GM21515 (cell line): ENCODE results near the gene RDH16.
"Not testable (repeated sequence)": the region's sequence is repeated elsewhere in the genome, so short reads cannot be mapped to it uniquely, and the experiment has no call there.

Experiments used
- ATAC-seq: cut with Tn5 transposase; IDR thresholded peaks from one replicate; pipeline ENCODE4 v1.9.1; 2021; ENCODE audit not compliant: unreplicated experiment

RDH16 gene

DNA sequence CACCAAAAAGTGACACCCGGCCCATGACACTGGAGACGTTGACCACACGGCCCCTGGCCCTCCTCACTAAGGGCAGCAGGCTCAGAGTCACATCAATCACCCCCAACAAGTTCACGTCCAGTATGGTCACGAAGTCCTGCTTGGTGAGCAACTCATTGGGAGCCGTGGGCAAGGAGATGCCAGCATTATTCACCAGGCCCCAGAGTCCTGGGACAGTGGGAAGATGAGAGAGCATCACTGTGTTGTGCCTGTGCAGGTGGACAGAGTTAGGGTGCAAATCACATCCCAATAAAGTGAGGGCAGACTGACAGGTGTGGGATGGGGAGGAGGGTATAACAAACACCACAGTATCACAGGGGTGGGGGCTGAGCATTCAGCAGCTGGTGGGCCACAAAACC lies 2.5 kb downstream of the RDH16 start:
- ATAC-seq, result no peak

GRCh38 chr12:56954057-56954957 lies 3.1 kb downstream of the RDH16 start:
- no peak for ATAC-seq

DNA sequence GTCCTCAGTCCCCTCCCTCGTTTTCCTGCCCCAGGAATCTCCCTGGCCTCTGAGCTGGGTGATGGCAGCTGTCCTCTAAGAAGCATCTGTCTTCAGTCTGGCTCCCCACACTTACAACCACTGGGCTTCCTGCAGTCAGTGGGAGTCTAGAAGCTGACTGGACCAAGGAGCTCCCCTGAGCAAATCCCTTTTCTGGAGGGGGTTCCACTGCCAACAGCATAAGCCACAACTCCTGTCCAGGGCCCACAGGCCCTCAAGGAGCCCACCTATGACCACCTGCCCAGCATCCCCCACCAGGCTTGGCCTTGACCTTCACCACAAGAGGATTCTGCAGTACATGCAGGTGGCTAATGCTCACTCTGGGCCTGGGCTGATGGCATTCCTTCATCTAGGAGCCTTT lies 4.1 kb downstream of the RDH16 start:
- ATAC-seq, result no peak

- no peak for ATAC-seq
Measured at GRCh38 chr12:56951582-56952339, 5.6 kb downstream of the RDH16 start.

DNA sequence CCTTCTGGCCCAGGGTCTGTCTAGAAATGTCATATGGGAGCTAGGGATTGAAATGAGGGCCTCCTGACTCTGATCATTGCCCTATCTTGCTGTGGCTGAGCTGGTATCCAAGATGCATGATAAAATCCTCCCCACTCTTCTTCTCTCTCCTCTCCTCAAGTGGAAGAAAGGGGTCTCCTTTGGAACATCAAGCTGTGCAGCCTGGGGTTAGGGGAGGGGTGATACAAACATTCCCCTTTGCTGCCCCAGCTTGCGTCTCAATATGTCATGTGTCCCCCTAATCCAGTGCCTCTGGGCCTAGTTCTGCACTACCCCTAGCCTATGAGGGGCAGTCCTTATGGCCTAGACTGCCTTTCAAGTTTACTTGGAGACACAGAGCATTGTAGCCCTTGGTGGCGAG lies 8.5 kb downstream of the RDH16 start:
- no peak for ATAC-seq

DNA sequence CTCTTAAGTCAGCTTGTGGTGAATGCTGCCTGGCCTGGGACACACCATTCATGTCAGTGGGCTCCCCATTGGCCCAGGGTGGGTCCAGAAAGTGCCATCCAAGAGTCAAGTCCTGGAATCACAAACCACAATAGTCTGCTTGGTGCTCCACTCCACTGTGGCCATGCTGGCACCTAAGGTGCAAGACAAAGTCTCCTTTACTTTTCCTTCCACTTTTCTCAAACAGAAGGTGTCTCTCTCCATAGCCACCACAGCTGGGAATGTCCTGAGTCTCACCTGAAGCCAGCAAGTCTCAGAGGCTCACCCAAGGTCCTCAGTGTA lies 9.0 kb downstream of the RDH16 start:
- no peak for ATAC-seq

DNA sequence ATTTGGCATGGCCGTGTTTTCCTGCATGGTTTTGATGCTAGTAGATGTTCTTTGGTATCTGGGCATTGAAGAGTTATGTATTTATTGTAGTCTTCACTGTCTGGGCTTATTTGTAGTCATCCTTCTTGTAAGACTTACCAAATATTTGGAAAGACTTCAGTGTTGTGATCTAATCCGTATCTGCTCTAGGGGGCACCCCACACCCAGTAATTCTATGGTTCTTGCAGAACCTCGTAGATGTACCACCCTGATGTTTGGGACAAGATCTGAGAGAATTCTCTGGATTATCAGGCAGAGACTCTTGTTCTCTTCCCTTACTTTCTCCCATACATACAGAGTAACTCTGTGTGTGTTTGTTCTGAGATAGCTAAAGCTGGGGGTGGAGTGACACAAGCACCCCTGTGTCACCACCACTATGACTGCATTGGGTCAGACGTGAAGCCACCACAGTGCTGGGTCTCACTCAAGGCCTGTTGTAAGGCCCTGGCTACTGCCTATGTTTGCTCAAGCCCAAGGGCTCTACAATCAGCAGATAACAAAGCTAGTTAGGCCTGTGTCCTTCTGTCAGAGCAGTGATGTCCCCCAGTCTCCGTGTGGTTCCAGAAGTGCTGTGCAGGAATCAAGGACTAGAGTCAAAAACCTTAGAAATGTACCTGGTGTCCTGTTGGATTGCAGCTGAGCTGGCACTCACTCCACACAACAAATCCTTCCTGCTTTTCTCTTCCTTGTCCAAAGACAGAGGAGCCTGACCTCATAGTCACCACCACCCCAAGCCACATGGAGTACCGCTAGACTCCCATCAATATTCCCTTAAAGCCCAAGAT lies 9.6 kb downstream of the RDH16 start:
- no peak for ATAC-seq

DNA sequence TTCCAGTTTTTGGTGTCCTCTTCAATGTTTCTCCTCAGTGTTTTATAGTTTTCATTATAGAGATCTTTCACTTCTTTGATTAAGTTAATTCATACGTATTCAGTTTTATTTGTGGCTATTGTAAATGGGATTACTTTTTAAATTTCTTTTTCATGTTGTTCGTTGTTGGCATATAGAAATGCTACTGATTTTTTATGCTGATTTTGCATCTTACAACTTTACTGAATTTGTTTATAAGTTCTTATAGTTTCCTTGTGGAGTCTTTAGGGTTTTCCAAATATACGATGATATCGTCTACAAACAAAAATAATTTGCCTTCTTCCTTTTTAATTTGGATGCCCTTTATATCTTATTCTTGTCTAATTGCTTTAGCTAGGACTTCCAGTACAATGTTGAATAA lies 13.5 kb downstream of the RDH16 start:
- no peak for ATAC-seq

DNA sequence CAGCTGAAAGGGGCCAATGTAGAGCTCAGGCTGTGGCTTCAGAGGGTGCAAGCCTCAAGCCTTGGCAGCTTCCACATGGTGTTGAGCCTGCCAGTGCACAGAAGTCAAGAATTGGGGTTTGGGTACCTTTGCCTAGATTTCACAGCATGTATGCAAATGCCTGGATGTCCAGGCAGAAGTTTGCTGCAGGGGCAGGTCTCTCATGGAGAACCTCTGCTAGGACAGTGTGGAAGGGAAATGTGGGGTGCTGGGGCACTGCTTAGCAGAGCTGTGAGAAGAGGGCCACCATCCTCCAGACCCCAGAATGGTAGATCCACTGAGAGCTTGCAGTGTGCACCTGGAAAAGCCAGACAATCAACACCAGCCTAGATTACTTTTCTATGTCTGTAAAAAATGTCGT lies 14.0 kb downstream of the RDH16 start:
- ATAC-seq, result not testable (repeated sequence)

DNA sequence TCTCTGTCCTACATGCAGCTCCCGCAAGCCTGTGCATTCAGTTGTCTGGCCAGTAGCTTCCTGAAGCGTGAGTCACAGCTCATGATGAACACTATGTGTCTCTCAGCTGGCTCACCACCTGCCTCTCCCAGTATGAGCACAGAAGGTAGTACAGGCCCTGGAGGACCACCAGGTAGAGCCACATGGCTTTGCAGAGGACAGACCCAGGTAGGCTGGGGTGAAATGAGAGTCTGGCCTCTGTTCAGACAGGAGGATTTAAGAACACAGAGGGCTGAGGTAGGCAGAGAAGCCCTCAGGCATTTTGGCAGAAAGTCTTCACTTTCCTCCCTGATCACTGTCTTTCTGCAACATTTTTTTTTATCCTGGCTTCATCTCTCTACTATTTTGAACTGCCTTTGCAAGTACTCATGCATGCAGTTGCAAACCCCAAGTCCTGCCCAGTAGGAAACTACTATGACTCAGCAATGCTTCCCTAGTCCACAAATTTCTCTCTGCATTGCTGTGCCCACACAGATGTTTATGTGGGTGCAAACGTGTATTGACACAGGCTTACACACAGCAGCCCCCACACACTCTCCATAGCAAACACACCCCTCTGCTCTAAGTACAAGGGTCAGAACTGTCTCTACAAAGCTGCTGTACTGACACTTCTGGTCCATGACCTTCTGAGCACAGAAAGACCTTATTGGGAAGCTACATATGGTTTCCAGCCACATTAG lies 15.9 kb downstream of the RDH16 start:
- ATAC-seq, result no peak

GRCh38 chr12:56940942-56941298 lies 16.5 kb downstream of the RDH16 start:
- not testable (repeated sequence) for ATAC-seq

DNA sequence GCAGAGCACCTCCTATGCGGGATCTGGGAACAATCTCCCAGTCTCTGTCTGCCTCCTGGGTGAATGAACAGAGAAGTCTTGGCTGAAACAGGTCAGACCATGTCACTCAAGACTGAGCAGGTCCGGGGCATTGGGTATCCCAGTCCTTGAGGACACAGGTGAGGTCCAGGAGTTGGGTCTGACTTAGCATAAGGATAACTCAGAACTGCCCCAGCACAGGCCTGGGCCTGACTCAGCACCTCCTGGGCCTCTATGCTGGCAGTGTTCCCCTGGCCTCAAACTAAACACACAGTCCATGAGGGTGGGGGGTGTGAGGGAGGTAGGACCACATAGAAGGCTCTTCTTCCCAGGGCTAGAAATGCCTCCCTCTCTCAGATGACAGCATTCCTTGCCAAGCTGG lies 21.7 kb downstream of the RDH16 start:
- no peak for ATAC-seq

- ATAC-seq, result no peak
Measured at GRCh38 chr12:56935157-56935556, 22.3 kb downstream of the RDH16 start.

DNA sequence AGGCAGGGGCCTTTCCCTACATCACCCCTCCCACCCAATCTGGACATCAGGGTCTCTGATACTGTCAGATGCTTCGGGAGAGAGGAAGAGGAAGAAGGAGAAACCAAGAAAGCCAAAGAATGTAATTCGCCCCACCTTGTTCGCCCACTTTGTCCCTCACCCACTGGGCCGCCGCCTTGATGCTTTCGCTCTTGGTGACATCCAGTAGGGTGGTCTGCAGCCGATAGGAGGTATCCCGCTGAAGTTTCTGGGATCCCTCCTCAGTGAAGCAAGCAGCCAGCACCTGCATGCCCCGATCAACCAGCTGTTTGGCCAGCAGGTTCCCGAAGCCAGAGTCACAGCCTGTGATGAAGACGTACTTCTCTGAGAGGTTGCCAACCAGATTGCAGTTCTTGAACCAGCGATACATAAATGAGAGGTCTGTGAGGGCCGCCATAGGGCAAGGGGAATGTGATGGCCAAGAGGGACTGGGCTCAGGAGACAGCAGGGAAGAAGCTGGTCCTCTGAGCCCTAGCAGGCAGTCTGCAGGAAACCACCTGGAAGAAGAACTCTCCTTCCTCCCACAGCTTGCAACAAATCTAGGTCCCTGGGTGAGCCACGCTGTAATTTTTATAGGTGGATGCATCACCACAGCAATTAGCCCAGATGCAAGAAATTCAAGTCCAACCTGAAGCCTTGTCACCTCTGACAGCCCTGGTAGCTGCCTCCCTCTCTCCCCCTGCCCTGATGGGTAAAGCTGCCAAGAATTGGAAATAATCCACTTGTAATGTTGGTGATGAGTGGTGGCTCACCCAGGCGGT lies 23.4 kb downstream of the RDH16 start, which contains the start of gene SDR9C7:
SDR9C7 (minus strand) TSS at position 583 of the 800 bp plus-strand sequence; CDS start at position 436, 147 bp downstream.
- ATAC-seq, result no peak

GRCh38 chr12:56932867-56933266 lies 24.5 kb downstream of the RDH16 start:
- ATAC-seq, result no peak

GRCh38 chr12:56932146-56932545 lies 25.3 kb downstream of the RDH16 start:
- no peak for ATAC-seq

DNA sequence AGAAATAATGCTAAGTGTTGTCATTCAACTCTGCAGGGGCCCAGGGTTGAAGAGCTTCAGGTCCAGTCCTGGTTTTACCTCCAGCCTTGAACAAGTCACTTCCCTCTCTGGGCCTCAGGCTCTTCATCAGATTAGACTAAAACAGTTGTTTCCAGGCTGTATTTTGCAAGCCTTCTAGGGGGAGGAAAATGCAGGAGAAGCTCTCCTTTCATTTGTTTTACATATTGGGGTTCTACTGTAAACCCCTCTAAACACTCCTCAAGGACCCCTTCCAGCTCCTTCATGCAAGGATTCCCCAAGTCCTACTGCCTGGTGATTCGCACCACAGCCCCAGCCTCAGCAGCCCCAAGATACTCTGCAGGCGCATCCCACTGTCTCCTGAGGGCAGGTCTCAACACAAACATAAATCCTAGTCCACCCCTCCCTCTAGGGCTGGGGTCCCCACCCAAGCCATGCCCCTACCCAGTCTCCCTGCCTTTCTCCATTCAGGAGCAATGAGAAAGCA lies 25.9 kb downstream of the RDH16 start:
- no peak for ATAC-seq

DNA sequence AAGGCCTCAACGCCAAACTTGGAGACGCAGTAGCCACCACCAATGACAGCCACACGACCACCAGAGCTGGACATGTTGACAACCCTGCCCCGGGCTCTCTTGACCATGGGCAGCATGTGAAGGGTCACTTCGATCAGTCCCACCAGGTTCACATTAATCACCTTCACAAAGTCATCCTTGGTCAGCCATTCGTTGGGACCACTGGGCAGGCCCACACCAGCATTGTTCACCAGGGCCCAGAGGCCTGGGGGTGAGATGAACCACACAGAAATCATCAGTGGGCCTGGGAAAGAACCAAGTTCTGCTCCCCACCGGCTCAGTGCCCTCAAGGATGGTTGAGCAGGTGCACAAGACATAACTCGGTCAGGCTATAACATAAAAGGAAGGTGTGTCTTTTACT lies 27.2 kb downstream of the RDH16 start:
- ATAC-seq, result no peak

GRCh38 chr12:56929780-56930179 lies 27.6 kb downstream of the RDH16 start:
- ATAC-seq, result no peak

DNA sequence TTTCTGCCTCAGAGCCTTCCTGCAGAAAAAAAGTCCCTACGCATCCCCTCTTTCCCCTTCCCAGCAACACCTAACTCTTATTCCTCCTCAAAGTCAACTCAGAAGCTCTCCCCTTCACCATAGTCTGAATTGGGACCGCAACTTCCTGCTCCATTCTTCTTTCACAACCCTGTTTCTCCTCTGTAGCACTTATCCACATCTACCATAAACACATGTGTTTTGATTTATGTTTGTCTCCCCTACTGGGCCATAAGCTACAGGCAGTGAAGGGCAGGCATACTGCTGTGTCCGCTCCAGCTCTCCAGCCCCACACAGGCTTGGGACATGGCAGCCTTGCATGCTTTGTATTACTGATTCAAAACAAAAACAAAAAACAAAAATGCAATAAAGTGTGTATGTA lies 29.1 kb downstream of the RDH16 start:
- no peak for ATAC-seq
